HG03280 (cell line): ENCODE results near the gene TMPRSS6.

Experiments used
- ATAC-seq: cut with Tn5 transposase; IDR thresholded peaks from one replicate; pipeline ENCODE4 v1.9.1; 2021; ENCODE audit warnings: mild to moderate bottlenecking, moderate library complexity; ENCODE audit not compliant: unreplicated experiment

Gene TMPRSS6

DNA sequence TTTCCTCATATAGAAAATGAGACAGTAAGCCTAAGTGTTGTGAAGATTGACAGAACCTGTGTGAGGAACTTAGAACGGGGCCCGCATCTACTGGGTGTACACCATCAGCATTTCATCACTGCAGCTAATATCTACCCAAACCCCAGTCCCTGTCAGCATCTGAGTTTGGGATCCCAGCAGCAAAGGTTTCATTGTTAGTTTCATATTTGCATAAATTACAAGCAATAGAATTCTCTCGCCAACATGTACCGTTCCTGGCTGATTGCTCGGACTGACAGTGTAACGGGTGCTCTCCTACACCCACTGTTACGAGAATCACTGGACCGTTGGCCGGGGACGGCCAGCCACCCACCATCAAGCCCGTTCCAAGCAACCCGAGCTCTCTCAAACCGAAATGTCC is 10.4 kb upstream of the TMPRSS6 start:
- ATAC-seq = no peak

DNA sequence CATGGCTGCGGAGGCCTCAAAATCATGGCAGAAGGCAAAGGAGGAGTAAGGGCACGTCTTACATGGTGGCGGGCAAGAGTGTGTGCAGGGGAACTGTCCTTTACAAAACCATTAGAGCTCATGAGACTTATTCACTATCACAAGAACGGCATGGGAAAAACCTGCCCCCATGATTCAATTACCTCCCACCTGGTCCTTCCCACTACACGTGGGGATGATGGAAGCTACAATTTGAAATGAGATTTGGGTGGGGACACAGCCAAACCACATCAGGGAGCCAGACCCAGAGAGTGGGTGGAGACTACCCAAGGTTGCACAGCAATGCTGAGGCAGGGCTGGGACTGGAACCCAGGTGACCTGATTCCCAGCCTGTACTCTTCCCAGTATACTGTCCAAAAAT is 8.6 kb upstream of the TMPRSS6 start:
- ATAC-seq = no peak

DNA sequence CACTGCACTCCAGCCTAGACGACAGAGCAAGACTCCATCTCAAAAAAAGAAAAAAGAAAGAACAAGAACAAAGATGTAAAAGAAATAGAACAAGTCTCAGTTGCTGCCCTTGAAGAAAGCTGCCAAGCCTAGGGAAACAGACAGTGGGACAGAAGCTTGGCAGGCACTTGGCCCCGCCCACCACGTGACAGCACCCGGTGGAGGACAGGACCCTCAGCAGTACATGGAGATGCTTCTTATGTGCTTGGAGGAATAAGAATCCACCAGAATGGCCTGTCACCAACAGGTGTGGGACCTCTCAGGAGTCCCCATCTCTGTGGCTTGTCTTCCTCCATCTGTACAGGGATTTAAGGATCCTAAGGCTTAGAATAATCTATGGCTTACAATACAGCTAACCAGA is 7.6 kb upstream of the TMPRSS6 start:
- no peak for ATAC-seq

GRCh38 chr22:37115032-37115431 is 5.5 kb upstream of the TMPRSS6 start:
- no peak for ATAC-seq

- ATAC-seq = no peak
These were observed 4.2 kb upstream of the TMPRSS6 start for GRCh38 chr22:37113757-37114156.

DNA sequence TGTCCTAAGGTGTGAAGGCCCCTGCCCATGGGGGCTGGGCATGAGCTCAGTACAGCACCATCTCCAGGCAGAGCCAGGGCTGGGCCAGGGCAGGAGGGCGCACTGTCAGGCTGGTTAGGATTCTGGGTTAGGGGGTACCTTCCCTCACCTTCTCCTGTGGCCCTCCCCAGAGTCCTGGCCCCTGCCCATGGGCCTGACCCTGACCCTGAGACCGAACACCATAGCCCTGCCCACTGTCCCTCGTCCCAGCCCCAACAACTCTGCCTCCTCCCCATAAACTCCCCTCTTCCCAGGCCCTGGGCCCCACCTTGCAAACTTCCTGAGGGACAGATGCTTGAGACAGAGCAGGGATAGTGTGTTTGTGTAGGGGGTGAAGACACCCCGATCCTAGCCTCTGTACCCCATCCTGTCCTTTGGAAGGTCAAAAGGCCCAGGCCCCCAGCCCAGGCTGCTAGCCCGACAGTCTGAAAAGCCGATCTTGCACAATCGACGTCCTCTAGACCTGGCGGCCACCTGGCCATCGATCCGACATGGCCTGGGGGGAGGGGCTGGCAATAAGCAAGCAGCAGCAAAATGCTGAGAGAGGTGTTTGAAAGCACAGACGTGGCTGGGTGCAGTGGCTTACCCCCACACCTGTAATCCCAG is 2.7 kb upstream of the TMPRSS6 start:
- ATAC-seq = no peak

- ATAC-seq = no peak
These were observed 1.7 kb upstream of the TMPRSS6 start for GRCh38 chr22:37111156-37111717.

DNA sequence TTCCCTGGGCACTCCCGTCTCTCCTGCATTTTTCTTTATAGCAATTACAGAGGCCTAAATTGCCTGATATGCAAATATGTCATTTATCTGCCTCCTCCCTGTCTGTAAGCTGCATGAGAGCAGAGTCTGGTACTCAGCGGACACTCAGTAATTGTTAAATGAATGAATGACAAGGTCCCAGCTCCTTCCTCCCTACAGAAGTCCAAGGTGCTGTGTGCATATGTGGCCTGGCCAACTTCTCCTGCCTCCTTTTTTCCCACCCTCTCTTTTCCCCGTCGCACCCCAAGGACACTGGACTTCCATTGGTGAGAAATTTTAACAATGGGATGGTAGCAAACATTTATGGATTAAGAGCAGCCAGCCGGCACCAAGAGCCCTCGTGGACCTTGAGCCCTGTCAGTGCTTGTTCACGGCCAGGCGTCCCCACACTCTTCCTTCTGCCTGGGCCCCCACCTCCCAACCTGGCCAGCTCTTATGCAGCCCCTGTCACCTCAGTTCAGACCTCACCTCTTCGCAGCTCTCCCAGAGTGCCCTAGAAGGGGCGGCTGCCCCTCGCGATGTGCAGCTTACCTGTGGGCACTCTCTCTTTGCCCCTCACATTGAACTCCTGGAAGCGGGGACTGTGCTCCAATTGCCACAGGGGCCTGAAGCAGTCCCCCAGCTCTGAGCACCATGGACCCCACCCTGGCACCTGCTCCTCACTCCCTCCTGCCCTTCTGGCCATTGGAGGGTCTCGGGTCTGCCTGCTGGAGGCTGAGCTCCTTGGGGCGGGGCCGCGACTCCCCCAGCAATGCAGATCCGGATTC is 1.5 kb downstream of the TMPRSS6 start:
- no peak for ATAC-seq

DNA sequence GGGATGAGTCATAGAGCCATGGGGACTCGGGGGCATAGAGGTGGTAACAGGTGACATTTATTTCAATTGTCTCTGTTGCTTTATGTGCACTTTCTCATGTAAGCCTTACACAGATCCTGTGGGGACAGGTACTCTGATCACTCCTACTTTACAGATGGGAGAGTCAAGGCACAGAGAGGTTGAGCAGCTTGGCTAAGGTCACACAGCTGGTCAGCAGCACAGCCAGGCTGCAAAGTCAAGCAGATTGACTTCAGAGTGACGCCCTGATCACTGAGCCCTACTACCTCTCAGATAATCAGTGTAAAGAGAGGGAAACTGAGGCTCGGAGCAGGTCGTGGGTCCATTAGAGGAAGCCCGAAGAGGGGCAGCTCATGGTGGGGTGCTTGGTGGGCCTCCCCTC is 3.5 kb downstream of the TMPRSS6 start:
- ATAC-seq = no peak

DNA sequence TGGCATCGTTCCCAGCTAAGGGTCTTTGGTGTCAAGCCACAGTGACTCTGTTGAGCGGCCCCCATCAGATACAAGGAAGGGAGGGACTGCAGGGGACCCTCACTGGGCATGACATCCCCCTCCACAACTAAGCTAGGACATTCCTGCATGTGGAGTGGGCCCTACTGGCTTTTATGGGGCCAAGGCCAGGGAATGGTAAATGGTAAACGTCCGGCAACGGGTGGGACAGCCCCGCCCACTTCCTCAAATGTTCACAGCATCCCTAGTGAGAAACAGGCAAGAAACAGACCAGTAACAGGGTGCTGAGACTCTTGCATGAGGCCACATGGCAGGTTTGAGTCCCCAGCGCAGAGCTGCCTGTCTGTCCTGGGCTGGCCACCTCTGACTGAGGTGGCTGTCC is 4.4 kb downstream of the TMPRSS6 start:
- no peak for ATAC-seq

DNA sequence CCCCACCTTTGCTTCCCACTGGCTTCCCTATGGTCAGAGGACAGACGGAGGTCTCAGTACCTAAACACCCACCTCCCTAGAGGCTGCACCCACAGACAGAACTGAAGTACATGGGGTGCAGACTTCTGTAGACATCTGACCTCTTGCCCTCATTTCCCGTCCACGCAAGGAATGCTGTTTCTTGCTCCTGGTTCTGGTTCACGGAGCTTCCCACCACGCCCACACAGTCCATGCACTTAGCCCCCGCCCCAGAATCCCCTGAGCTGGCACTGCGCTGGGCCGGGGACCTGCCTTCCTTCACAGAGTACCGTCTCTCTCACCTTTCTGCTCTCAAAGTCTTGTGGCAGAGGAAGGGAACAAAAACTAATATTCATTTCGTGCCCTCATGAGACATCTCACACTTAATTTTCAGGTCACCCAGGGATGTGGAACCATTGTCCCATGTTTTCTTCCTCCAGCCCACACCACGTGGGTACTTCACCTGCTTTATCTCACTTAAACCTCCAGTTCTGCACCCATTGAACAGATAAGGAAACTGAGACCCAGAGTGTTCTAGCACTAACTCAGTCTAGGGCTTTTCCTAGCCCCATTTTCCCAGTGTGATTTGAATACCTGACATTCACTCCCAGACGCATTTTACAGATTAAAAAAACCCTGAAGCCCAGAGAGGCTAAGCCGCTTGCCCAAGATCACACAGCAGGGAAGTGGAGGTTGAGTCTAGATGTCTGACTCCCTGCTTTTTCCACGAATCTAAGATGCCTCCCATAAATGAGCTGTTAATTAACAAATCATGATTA is 5.7 kb downstream of the TMPRSS6 start:
- ATAC-seq = no peak

- ATAC-seq = no peak
These were observed 6.4 kb downstream of the TMPRSS6 start for GRCh38 chr22:37103151-37103550.

DNA sequence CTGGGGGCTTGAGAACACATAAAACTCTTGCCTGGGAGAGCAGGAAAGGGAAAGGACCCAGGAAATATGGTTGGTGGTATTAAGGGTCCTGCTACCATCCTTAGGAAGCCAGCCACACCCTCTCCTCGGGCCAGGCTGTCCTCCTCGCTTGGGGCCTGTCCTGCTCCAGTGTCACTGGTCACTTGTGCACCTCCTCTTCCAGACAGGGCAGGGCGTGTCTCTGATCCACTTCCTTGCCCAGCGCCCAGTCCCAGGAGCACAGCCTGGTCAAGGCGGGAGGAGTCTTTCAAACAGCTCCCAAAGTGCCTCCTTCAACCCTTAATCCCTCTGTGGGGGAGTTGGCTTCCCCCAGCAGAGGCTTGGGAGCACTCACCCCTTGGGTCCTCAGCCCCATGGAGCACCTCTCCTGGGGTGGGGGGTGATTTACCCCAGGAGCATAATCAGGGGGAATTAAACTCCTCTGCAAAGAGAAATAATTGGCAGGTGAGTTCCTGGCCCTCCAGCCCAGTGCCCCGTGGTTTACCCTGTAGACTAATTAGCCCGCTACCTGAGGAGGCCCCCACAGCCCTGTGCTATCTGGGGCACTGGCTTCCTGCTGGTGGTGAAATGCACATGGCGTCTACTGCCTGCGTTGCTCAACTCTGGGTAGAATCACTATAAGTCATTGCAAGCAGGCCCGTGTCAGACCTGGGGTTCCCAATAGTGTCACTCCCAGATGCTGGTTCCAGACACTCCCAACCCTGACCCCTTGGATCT is 8.0 kb downstream of the TMPRSS6 start:
- ATAC-seq = no peak

GRCh38 chr22:37100589-37101127 is 8.9 kb downstream of the TMPRSS6 start:
- no peak for ATAC-seq

DNA sequence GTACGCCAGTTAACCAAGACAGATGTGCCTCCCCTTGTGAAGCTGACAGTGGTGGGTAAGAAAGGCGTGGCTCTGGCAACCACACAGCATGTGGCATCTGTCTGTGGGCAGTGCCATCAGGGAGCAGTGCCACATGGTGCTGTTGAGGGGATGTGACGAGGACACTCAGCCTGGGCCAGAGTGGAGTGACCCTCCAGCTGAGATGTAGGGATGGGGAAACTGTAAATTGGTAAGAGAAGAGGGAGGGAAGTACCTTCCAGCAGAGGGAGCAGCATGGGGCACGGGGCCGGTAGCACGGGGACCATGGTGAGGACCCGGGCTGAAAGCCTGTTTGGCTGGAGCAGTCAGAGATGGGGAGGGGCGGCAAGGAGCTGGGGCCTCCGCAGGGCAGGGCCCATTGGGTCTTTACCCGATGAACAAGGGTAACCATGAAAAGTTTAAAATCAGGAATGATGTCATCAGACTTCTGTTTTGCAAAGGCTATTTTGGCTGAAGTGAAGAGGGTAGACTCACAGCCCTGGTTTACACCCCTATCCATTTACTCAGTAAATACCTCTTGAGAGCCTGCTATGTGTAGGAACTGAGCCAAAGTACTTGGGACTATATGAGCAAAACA is 10.4 kb downstream of the TMPRSS6 start:
- ATAC-seq = no peak

- ATAC-seq = no peak
These were observed 12.2 kb downstream of the TMPRSS6 start for GRCh38 chr22:37097346-37097745.

DNA sequence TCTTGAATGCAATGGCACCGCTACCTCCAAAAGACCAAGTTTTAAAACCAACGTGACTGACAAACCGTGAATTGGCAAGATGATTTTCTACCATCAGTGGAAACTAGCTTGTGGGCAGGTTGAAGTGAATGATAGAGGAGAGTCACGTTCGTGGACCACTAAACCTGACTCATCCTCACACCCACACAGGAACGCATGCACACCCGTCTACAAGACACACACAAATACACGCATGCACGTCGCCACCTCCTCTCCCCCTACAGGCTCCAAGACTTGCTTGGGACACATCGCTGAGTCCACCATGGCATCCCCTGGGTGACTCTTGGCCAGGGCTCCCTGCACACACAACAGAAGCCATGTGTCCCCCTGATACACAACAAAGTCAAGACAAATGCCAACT is 14.4 kb downstream of the TMPRSS6 start:
- no peak for ATAC-seq

- no peak for ATAC-seq
These were observed 15.3 kb downstream of the TMPRSS6 start for GRCh38 chr22:37094239-37094638.

DNA sequence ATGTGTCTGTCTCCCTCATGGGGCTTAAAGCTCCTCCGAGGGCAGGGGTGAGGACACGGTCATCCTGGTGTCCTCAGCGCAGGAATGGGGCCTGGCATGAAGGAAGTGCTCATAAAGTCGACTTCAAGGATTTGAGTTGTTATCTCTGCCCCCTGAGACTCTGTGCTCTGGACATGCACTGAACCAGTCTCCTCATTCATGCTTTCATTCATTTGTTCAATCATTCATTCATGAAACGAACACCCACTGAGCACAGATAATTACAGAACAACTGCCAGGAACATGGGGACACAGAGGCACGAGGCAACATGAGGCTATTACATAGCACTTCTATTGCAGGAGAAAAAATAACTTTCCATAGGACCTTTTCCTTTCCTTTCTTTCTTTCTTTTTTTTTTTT is 16.5 kb downstream of the TMPRSS6 start:
- no peak for ATAC-seq

- ATAC-seq = no peak
These were observed 17.5 kb downstream of the TMPRSS6 start for GRCh38 chr22:37091994-37092393.
